ENCODE results near the gene CD101.
A peak's percentile ranks its signal among the peaks of the same experiment; 100 is the strongest.

Gene CD101

GRCh38 chr1:116987256-116987555 lies 14.4 kb upstream of the CD101 start:
- no peak for DNase-seq

- peak; percentile 18 for DNase-seq
These were observed 13.3 kb upstream of the CD101 start for GRCh38 chr1:116988248-116988647.

GRCh38 chr1:116988908-116989307 lies 12.7 kb upstream of the CD101 start:
- no peak for DNase-seq

- no peak for DNase-seq
These were observed 11.7 kb upstream of the CD101 start for GRCh38 chr1:116989835-116990234.

GRCh38 chr1:116990612-116991151 lies 10.9 kb upstream of the CD101 start:
- peak; percentile 76 for DNase-seq

- no peak for DNase-seq
These were observed 10.3 kb upstream of the CD101 start for GRCh38 chr1:116991171-116991845.

GRCh38 chr1:116991918-116992317 lies 9.6 kb upstream of the CD101 start:
- no peak for DNase-seq

- DNase-seq: no peak
These were observed 8.3 kb upstream of the CD101 start for GRCh38 chr1:116993286-116993685.

GRCh38 chr1:116994411-116994810 lies 7.1 kb upstream of the CD101 start:
- DNase-seq: no peak

GRCh38 chr1:116997066-116997465 lies 4.5 kb upstream of the CD101 start:
- DNase-seq: no peak

- DNase-seq: no peak
These were observed 3.9 kb upstream of the CD101 start for GRCh38 chr1:116997636-116998035.

GRCh38 chr1:116999596-116999995 lies 2.0 kb upstream of the CD101 start:
- DNase-seq: no peak

- no peak for DNase-seq
These were observed 1.4 kb upstream of the CD101 start for GRCh38 chr1:117000142-117000541.

- DNase-seq: no peak
These were observed 1.8 kb downstream of the CD101 start for GRCh38 chr1:117003223-117003875.

GRCh38 chr1:117007719-117008013 lies 6.1 kb downstream of the CD101 start:
- no peak for DNase-seq

GRCh38 chr1:117008656-117009055 lies 7.1 kb downstream of the CD101 start:
- DNase-seq: no peak

GRCh38 chr1:117009132-117009531 lies 7.6 kb downstream of the CD101 start:
- DNase-seq: no peak

- DNase-seq: no peak
These were observed 8.9 kb downstream of the CD101 start for GRCh38 chr1:117010310-117010969.

- DNase-seq: no peak
These were observed 9.8 kb downstream of the CD101 start for GRCh38 chr1:117011334-117011733.

- no peak for DNase-seq
These were observed 11.8 kb downstream of the CD101 start for GRCh38 chr1:117013309-117013858.

- peak; percentile 3 for DNase-seq
These were observed 12.6 kb downstream of the CD101 start for GRCh38 chr1:117014209-117014608.

GRCh38 chr1:117015724-117016123 lies 14.2 kb downstream of the CD101 start:
- DNase-seq: no peak

GRCh38 chr1:117017062-117017461 lies 15.5 kb downstream of the CD101 start:
- DNase-seq: no peak

- DNase-seq: no peak
These were observed 16.1 kb downstream of the CD101 start for GRCh38 chr1:117017648-117018047.
